ENCODE measurements around the gene KMT2D.

DNA sequence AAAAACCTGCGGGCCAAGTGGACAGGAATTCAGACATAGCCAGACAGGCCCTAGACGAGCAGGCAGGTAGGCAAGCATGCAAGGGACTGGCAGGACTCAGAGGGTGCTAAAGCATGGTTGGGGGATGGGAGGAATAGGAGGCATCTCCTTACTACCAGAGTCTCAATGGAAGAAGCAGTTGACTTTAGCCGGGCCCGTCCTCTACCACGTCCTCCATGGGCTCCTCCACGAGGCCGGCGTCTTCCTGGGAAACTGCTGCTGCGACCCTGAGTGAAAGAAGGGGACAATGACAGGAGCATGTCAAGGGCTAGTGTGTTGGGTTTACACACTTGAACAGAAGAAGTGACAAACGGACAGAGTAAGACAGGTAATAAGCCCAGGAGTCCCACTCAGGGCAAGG is 11.6 kb downstream of the KMT2D start:
- TF ChIP-seq POLR2A (IDR thresholded peaks at IDR 0.05) = no peak
- TF ChIP-seq, protein P1, sequence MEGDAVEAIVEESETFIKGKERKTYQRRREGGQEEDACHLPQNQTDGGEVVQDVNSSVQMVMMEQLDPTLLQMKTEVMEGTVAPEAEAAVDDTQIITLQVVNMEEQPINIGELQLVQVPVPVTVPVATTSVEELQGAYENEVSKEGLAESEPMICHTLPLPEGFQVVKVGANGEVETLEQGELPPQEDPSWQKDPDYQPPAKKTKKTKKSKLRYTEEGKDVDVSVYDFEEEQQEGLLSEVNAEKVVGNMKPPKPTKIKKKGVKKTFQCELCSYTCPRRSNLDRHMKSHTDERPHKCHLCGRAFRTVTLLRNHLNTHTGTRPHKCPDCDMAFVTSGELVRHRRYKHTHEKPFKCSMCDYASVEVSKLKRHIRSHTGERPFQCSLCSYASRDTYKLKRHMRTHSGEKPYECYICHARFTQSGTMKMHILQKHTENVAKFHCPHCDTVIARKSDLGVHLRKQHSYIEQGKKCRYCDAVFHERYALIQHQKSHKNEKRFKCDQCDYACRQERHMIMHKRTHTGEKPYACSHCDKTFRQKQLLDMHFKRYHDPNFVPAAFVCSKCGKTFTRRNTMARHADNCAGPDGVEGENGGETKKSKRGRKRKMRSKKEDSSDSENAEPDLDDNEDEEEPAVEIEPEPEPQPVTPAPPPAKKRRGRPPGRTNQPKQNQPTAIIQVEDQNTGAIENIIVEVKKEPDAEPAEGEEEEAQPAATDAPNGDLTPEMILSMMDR (IDR thresholded peaks at IDR 0.05) = no peak

Measured in prostate gland (tissue), 2 donors.